Endodermal cell (in vitro differentiated cells): Measurements from ENCODE around the gene FGFR2. TPM values are rescaled to one million over a fixed set of nuclear protein-coding genes. Genes with fewer than 3 reads are reported as not detected.

Experiments
- DNase-seq: peaks from one replicate; pipeline ENCODE4 v3.0.0-alpha.2; 2017
- H3K27ac ChIP-seq: 2 replicates; pipeline ENCODE4 v1.5.1; 2013; ENCODE audit warnings: mild to moderate bottlenecking, low read depth, low read length, moderate library complexity
- H3K27me3 ChIP-seq: 2 replicates; pipeline ENCODE4 v1.6.1; 2013; ENCODE audit warnings: mild to moderate bottlenecking, low read length, moderate library complexity; ENCODE audit not compliant: insufficient read depth, control insufficient read depth, poor library complexity, severe bottlenecking
- H3K36me3 ChIP-seq: 2 replicates; pipeline ENCODE4 v1.7.0; 2013; ENCODE audit warnings: mild to moderate bottlenecking, low read length, moderate library complexity; ENCODE audit not compliant: control insufficient read depth, insufficient read depth
- H3K4me1 ChIP-seq: one replicate; pipeline ENCODE4 v1.7.0; 2013; ENCODE audit warnings: low read length; ENCODE audit not compliant: control insufficient read depth, insufficient read depth
- H3K4me3 ChIP-seq: 2 replicates; pipeline ENCODE4 v1.5.1; 2013; ENCODE audit warnings: mild to moderate bottlenecking, low read length, moderate library complexity
- H3K9ac ChIP-seq: 2 replicates; pipeline ENCODE4 v1.6.1; 2013; ENCODE audit warnings: mild to moderate bottlenecking, low read length, moderate library complexity; ENCODE audit not compliant: poor library complexity, severe bottlenecking; ENCODE audit errors: extremely low read depth
- H3K9me3 ChIP-seq: 2 replicates; pipeline ENCODE4 v1.6.1; 2013; ENCODE audit warnings: mild to moderate bottlenecking, low read length, moderate library complexity; ENCODE audit not compliant: control insufficient read depth
- H3K27ac Mint-ChIP-seq: 2 replicates; pipeline ENCODE4 v1.8.0; 2020; ENCODE audit warnings: mixed read lengths
- H3K27me3 Mint-ChIP-seq: 2 replicates; pipeline ENCODE4 v1.8.0; 2021; ENCODE audit warnings: mild to moderate bottlenecking, mixed read lengths; ENCODE audit not compliant: insufficient read depth
- H3K36me3 Mint-ChIP-seq: 2 replicates; pipeline ENCODE4 v1.8.0; 2020; ENCODE audit warnings: low read depth, mixed read lengths
- H3K4me1 Mint-ChIP-seq: 2 replicates; pipeline ENCODE4 v1.8.0; 2020; ENCODE audit warnings: mixed read lengths
- H3K4me3 Mint-ChIP-seq: 2 replicates; pipeline ENCODE4 v1.8.0; 2020; ENCODE audit warnings: mild to moderate bottlenecking, moderate library complexity, mixed read lengths
- H3K9me3 Mint-ChIP-seq: 2 replicates; pipeline ENCODE4 v1.8.0; 2020; ENCODE audit warnings: mild to moderate bottlenecking, mixed read lengths
- CTCF ChIP-seq: fragments of 200-600 bp; sonication (generic); conservative IDR thresholded peaks from 2 replicates; pipeline ENCODE4 v1.5.0; 2021; ENCODE audit warnings: antibody characterized with exemption, mild to moderate bottlenecking
- WGBS, 2 experiments: methylation state at CpG; one replicate each; pipeline versions ENCODE4 v1.1.5 to v1.1.7; 2013; ENCODE audit warnings: missing lambda C conversion rate in 2 of 2, mixed read lengths in 1 of 2; ENCODE audit not compliant: insufficient coverage in 1 of 2, insufficient read length in 1 of 2; 5-methylcytosine and 5-hydroxymethylcytosine counted together
- total RNA-seq, 2 donors: library from RNA; stranded (reverse); fragmentation: NEBNext Ultra II Directional in 1 of 2; extraction: Animal tissue kit (Norgen Biotek cat#: 25700) in 1 of 2; gene quantifications; 2 replicates in 1 of 2; 3 replicates in 1 of 2; pipeline ENCODE4 v1.2.1, GENCODE V29; 2021

The FGFR2 gene
- total RNA-seq, 2 donors from 2014 or later = 56.5 to 77.0 TPM

- H3K4me1 Mint-ChIP-seq = peaks cover 29% of the 10 kb centered on the region
- H3K9me3 Mint-ChIP-seq = no peaks in the 10 kb centered on the region
- WGBS, 2 experiments = 96% methylated on average over 2 of the region's 2 CpGs; no CpG with 5 or more reads in 1 of the 2 experiments
- no peaks in the 10 kb centered on the region for H3K36me3 Mint-ChIP-seq
- no peak overlapping the region for H3K27ac Mint-ChIP-seq
- Histone ChIP-seq H3K4me1 (peaks cover 6% of the 10 kb centered on the region), H3K36me3 (no peaks in the 10 kb centered on the region), H3K4me3 (no peak overlapping the region), H3K27me3 (no peaks in the 10 kb centered on the region), H3K27ac (no peak overlapping the region), H3K9ac (no peak overlapping the region), H3K9me3 (no peaks in the 10 kb centered on the region)
- H3K4me3 Mint-ChIP-seq = no peak overlapping the region
- TF ChIP-seq CTCF = no peak
- H3K27me3 Mint-ChIP-seq = peaks cover 21% of the 10 kb centered on the region
- DNase-seq = no peak
Measured at GRCh38 chr10:121464517-121464916, 133.7 kb downstream of the FGFR2 start.

- H3K4me3 Mint-ChIP-seq = no peak overlapping the region
- no peak for TF ChIP-seq CTCF
- no peak overlapping the region for H3K4me3 ChIP-seq
Measured at GRCh38 chr10:121462955-121463354, 135.3 kb downstream of the FGFR2 start.

GRCh38 chr10:121462281-121462680, 136.0 kb downstream of the FGFR2 start:
- 95 to 97% methylated on average over 7 of the region's 7 CpGs for WGBS, 2 experiments
- Histone ChIP-seq H3K9me3 (no peaks in the 10 kb centered on the region), H3K4me1 (peaks cover 9% of the 10 kb centered on the region), H3K27me3 (no peaks in the 10 kb centered on the region), H3K27ac (no peak overlapping the region), H3K9ac (no peak overlapping the region), H3K4me3 (no peak overlapping the region), H3K36me3 (no peaks in the 10 kb centered on the region)
- no peak for DNase-seq
- H3K27ac Mint-ChIP-seq = no peak overlapping the region
- no peaks in the 10 kb centered on the region for H3K9me3 Mint-ChIP-seq
- H3K4me3 Mint-ChIP-seq = no peak overlapping the region
- no peak for TF ChIP-seq CTCF
- peaks cover 21% of the 10 kb centered on the region for H3K27me3 Mint-ChIP-seq
- no peaks in the 10 kb centered on the region for H3K36me3 Mint-ChIP-seq
- peaks cover 42% of the 10 kb centered on the region for H3K4me1 Mint-ChIP-seq

More at GRCh38 chr10:121462955-121463354, 135.3 kb downstream of the FGFR2 start:
- H3K36me3 ChIP-seq = no peaks in the 10 kb centered on the region
- Mint-ChIP-seq H3K9me3 (no peaks in the 10 kb centered on the region), H3K4me1 (peaks cover 42% of the 10 kb centered on the region), H3K27ac (no peak overlapping the region), H3K27me3 (peaks cover 25% of the 10 kb centered on the region), H3K36me3 (no peaks in the 10 kb centered on the region)
- no peaks in the 10 kb centered on the region for H3K9me3 ChIP-seq
- no peak for DNase-seq
- 89 to 100% methylated on average over 1 to 2 of the region's 2 CpGs for WGBS, 2 experiments
- peaks cover 9% of the 10 kb centered on the region for H3K4me1 ChIP-seq
- no peaks in the 10 kb centered on the region for H3K27me3 ChIP-seq
- no peak overlapping the region for H3K9ac ChIP-seq
- H3K27ac ChIP-seq = no peak overlapping the region
